Esophagus muscularis mucosa (tissue), 4 donors: Measurements from ENCODE around the gene TIGD1. TPM values are rescaled to one million over a fixed set of nuclear protein-coding genes. Genes with fewer than 3 reads are reported as not detected.
A peak's percentile ranks its signal among the peaks of the same experiment; 100 is the strongest.

Source experiments
- DNase-seq: peaks from one replicate; pipeline ENCODE4 v3.0.0-alpha.2; 2017; ENCODE audit errors: extremely low spot score
- H3K27ac ChIP-seq, 4 donors: fragments of 200-600 bp; sonication (generic); replicated peaks in 1 of 4; 1 replicate in 3 of 4; 2 replicates in 1 of 4; pipeline ENCODE4 v1.5.1; 2016 to 2019; ENCODE audit warnings: mild to moderate bottlenecking in 1 of 4
- H3K27me3 ChIP-seq, 4 donors: fragments of 200-600 bp; sonication (generic); one replicate each; pipeline versions ENCODE4 v1.5.1 to v1.6.0; 2016 to 2019
- H3K36me3 ChIP-seq, 4 donors: fragments of 200-600 bp; sonication (generic); one replicate each; pipeline ENCODE4 v1.5.1; 2016 to 2019
- H3K4me1 ChIP-seq, 4 donors: fragments of 200-600 bp; sonication (generic); one replicate each; pipeline ENCODE4 v1.5.1; 2016 to 2019
- H3K4me3 ChIP-seq, 4 donors: fragments of 200-600 bp; sonication (generic); 1 replicate in 2 of 4; 2 replicates in 2 of 4; pipeline ENCODE4 v1.5.1; 2016 to 2019; ENCODE audit warnings: mild to moderate bottlenecking in 4 of 4, moderate library complexity in 1 of 4
- H3K9me3 ChIP-seq, 4 donors: fragments of 200-600 bp; sonication (generic); 1 replicate in 3 of 4; 2 replicates in 1 of 4; pipeline ENCODE4 v1.5.1; 2016 to 2019
- CTCF ChIP-seq, 3 experiments: fragments of 200-600 bp in 2 of 3; fragments of 450-650 bp in 1 of 3; sonication (generic) in 2 of 3; IDR thresholded peaks; one replicate each; pipeline ENCODE4 v1.5.1; 2017 to 2019; ENCODE audit warnings: antibody characterized with exemption in 3 of 3, mild to moderate bottlenecking in 2 of 3, moderate library complexity in 1 of 3
- EP300 ChIP-seq: sonication (generic); formaldehyde crosslinking; IDR thresholded peaks from one replicate; pipeline ENCODE4 v1.6.1; 2017; ENCODE audit warnings: antibody characterized with exemption
- POLR2A ChIP-seq: fragments of 450-650 bp; IDR thresholded peaks from one replicate; pipeline ENCODE4 v1.6.1; 2017; ENCODE audit warnings: antibody characterized with exemption, moderate library complexity, mild to moderate bottlenecking, low read depth
- POLR2AphosphoS5 ChIP-seq, 2 donors: sonication (generic); formaldehyde crosslinking; IDR thresholded peaks; one replicate each; pipeline ENCODE4 v1.6.1; 2017; ENCODE audit warnings: antibody characterized with exemption in 2 of 2
- WGBS: methylation state at CpG from one replicate; pipeline ENCODE4 v1.1.5; 2018; 5-methylcytosine and 5-hydroxymethylcytosine counted together
- intact Hi-C: fragments of 100-400 bp; cut with DNase I; formaldehyde crosslinking; loops from one replicate; pipeline ENCODE4 v1.15.1; 2023
- total RNA-seq, 4 donors: library from RNA; depleted of rRNA; stranded (reverse); fragments of >200 nt; gene quantifications; one replicate each; pipeline versions ENCODE4 v1.1.0 to v1.2.1, GENCODE V29; 2016

The TIGD1 gene
- 1 to 10 TPM; 1.2 to 1.7 (median 1.6) TPM for total RNA-seq

DNA sequence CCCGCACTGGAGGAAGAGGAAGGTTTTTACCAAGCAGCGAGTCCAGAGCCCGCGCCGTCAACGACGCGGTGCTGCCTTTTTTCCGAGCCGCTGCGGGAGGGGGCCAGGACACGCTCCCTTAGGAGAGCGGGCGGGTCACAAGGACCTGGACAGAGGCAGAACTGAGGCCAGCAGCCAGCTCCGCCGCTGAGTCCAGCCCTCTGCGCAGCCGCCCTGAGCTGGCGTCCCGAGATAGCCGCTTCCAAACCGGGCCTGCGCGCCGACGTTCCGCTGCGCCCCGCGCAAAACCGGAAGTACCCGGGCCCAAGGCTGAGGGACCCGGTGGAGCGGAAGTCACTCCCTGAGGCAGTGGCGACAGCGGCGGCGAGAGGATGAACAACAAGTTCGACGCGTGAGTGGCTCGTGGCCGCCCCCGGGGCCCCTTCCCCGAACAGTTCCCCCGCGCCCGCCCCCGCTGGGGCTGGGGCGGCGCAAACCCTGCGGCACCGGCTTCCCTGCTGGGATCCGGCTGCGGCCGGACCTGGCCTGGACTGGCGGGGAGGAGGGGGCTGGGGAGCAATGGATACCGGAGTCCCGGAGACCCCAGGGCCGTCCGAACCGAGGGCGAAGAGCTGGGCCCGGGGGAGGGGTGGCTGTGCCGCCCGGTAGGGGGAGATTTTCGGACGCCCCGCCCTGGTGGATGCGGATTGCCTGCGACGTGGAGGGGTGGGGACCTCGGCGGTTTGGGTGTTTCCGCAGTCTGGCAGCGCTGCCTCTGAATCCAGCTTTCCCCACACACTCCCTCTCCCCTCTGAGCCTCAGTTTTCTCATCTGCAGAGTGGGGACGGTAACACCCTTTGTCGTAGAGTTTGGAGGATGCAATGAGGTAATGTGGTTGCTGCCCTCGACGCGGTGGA is at the start of gene TIGD1, which contains the start of gene EIF4E2:
TSS of gene TIGD1 (minus strand) at position 204 of the 896 bp plus-strand sequence. CDS start 675 bp downstream, outside the sequence.
TSS of gene EIF4E2 (plus strand) at position 336 of the 896 bp plus-strand sequence. CDS start at position 372, 36 bp downstream.
- Histone ChIP-seq H3K27ac (peak within 1 kb of the TSS; percentile 97 to 99 (median 98)), H3K4me1 (peaks cover 16 to 52% (median 43%) of the 10 kb centered on the region in 4 donors), H3K36me3 (peaks cover 0 to 13% (median 3%) of the 10 kb centered on the region in 4 donors), H3K27me3 (no peaks in the 10 kb centered on the region), H3K9me3 (no peaks in the 10 kb centered on the region), H3K4me3 (peak within 1 kb of the TSS; percentile 85 to 97 (median 94))
- DNase-seq = peak; percentile 96
- WGBS = 1% methylated on average over 14 of the region's 81 CpGs
- intact Hi-C loops = no loop called here
- TF ChIP-seq POLR2AphosphoS5 (IDR thresholded peaks at IDR 0.05) = peak; percentile 90 to 96
- peak; percentile 18 for TF ChIP-seq POLR2A
- peak; percentile 18 to 39 (median 34) for TF ChIP-seq CTCF (IDR thresholded peaks at IDR 0.05)
- no peak for TF ChIP-seq EP300

- DNase-seq = no peak
- no peaks in the 10 kb centered on the region for H3K9me3 ChIP-seq
- H3K4me3 ChIP-seq = no peak overlapping the region
- no peaks in the 10 kb centered on the region for H3K27me3 ChIP-seq
- intact Hi-C loops = no loop called here
- H3K36me3 ChIP-seq = no peaks in the 10 kb centered on the region
- 89% methylated on average over 4 of the region's 4 CpGs for WGBS
- H3K27ac ChIP-seq = no peak overlapping the region
- no peak for TF ChIP-seq CTCF (IDR thresholded peaks at IDR 0.05)
- TF ChIP-seq POLR2A = no peak
- H3K4me1 ChIP-seq = peaks cover 0 to 7% (median 3%) of the 10 kb centered on the region in 4 donors
Observed at GRCh38 chr2:232598293-232598692, 47.9 kb upstream of the TIGD1 start.

- TF ChIP-seq POLR2AphosphoS5 (IDR thresholded peaks at IDR 0.05) (no peak), POLR2A (no peak), EP300 (no peak), CTCF (IDR thresholded peaks at IDR 0.05) (no peak)
- H3K36me3 ChIP-seq = no peaks in the 10 kb centered on the region
- peaks cover 6 to 14% (median 11%) of the 10 kb centered on the region in 4 donors for H3K4me1 ChIP-seq
- no peak overlapping the region for H3K4me3 ChIP-seq
- 78% methylated on average over 7 of the region's 7 CpGs for WGBS
- intact Hi-C loops = no loop called here
- H3K27ac ChIP-seq = no peak overlapping the region
- no peaks in the 10 kb centered on the region for H3K27me3 ChIP-seq
- no peak for DNase-seq
- no peaks in the 10 kb centered on the region for H3K9me3 ChIP-seq
Observed at GRCh38 chr2:232597362-232598079, 47.2 kb upstream of the TIGD1 start.

DNA sequence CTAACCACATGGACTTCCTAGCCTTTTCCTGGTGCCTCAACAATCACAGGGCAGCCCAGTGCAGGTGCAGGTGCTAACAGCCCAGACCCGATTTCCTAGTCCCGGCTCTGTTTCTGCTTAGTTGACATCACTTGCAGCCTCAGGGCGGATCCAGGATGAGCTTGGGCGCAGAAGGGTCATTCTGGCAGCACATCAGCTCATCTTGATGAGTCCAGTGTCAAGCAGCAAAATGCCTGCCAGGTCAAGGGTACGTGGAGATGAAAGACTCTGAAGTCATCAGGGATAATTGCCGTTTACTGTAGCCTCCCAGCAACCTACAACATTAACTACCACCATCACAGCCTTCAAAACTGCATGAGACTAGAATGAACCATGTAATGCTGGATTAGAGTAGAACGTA is 43.6 kb upstream of the TIGD1 start:
- Histone ChIP-seq H3K27ac (no peak overlapping the region), H3K27me3 (no peaks in the 10 kb centered on the region), H3K9me3 (no peaks in the 10 kb centered on the region), H3K36me3 (no peaks in the 10 kb centered on the region), H3K4me1 (peaks cover 10 to 24% (median 21%) of the 10 kb centered on the region in 4 donors), H3K4me3 (no peak overlapping the region)
- no peak for TF ChIP-seq CTCF (IDR thresholded peaks at IDR 0.05)
- TF ChIP-seq EP300 = no peak
- no peak for TF ChIP-seq POLR2A
- intact Hi-C loops = no loop called here
- no peak for DNase-seq
- 82% methylated on average over 6 of the region's 7 CpGs for WGBS
